H9 (cell line): ENCODE results near the gene UGT2A3. TPM values are rescaled to one million over a fixed set of nuclear protein-coding genes. Genes with fewer than 3 reads are reported as not detected.

Source experiments
- DNase-seq: peaks from one replicate; pipeline ENCODE4 v3.0.0-alpha.2; 2017
- H2AFZ ChIP-seq: one replicate; pipeline ENCODE4 v1.6.1; 2013; ENCODE audit warnings: mild to moderate bottlenecking, low read length, control low read depth, moderate library complexity
- H2AK5ac ChIP-seq: 2 replicates; pipeline ENCODE4 v1.6.1; 2013; ENCODE audit warnings: low read length, control low read depth, mixed read lengths; ENCODE audit not compliant: insufficient read length
- H2BK120ac ChIP-seq: one replicate; pipeline ENCODE4 v1.6.1; 2013; ENCODE audit warnings: low read depth, mild to moderate bottlenecking, low read length, control low read depth, inconsistent platforms; ENCODE audit not compliant: poor library complexity, severe bottlenecking
- H2BK12ac ChIP-seq: 2 replicates; pipeline ENCODE4 v1.6.1; 2013; ENCODE audit warnings: low read length, control low read depth, mixed read lengths, low read depth; ENCODE audit not compliant: insufficient read length
- H2BK15ac ChIP-seq: 2 replicates; pipeline ENCODE4 v1.6.1; 2013; ENCODE audit warnings: low read depth, low read length, control low read depth
- H2BK20ac ChIP-seq: one replicate; pipeline ENCODE4 v1.6.1; 2013; ENCODE audit warnings: low read depth, mild to moderate bottlenecking, low read length, control low read depth, inconsistent platforms; ENCODE audit not compliant: poor library complexity, severe bottlenecking
- H2BK5ac ChIP-seq: 2 replicates; pipeline ENCODE4 v1.6.1; 2013; ENCODE audit warnings: low read length, control low read depth, mixed read lengths; ENCODE audit not compliant: insufficient read length
- H3K14ac ChIP-seq: 2 replicates; pipeline ENCODE4 v1.6.1; 2013; ENCODE audit warnings: low read length, control low read depth; ENCODE audit not compliant: insufficient read depth
- H3K18ac ChIP-seq: 2 replicates; pipeline ENCODE4 v1.6.1; 2013; ENCODE audit warnings: low read depth, mild to moderate bottlenecking, mixed read lengths, low read length, control low read depth; ENCODE audit not compliant: insufficient read length
- H3K23ac ChIP-seq: 2 replicates; pipeline ENCODE4 v1.6.1; 2013; ENCODE audit warnings: low read length, control low read depth, mixed read lengths, low read depth; ENCODE audit not compliant: insufficient read length
- H3K23me2 ChIP-seq: 2 replicates; pipeline ENCODE4 v1.6.1; 2013; ENCODE audit warnings: low read depth, mild to moderate bottlenecking, mixed read lengths, low read length, control low read depth; ENCODE audit not compliant: insufficient read length, poor library complexity, severe bottlenecking
- H3K27ac ChIP-seq: 2 replicates; pipeline ENCODE4 v1.5.1; 2013; ENCODE audit warnings: low read length, control low read depth, mixed read lengths, low read depth; ENCODE audit not compliant: insufficient read length
- H3K27me3 ChIP-seq: 2 replicates; pipeline ENCODE4 v1.6.1; 2013; ENCODE audit warnings: low read length, control low read depth, inconsistent platforms; ENCODE audit not compliant: insufficient read depth
- H3K4ac ChIP-seq: 2 replicates; pipeline ENCODE4 v1.6.1; 2013; ENCODE audit warnings: low read depth, mild to moderate bottlenecking, control low read depth, inconsistent platforms, low read length, moderate library complexity
- H3K4me1 ChIP-seq: 2 replicates; pipeline ENCODE4 v1.6.1; 2013; ENCODE audit warnings: low read length, control low read depth, inconsistent platforms; ENCODE audit not compliant: insufficient read depth
- H3K4me2 ChIP-seq: 2 replicates; pipeline ENCODE4 v1.6.1; 2013; ENCODE audit warnings: low read length, control low read depth, mixed read lengths; ENCODE audit not compliant: insufficient read length, insufficient read depth
- H3K56ac ChIP-seq: 2 replicates; pipeline ENCODE4 v1.6.1; 2013; ENCODE audit warnings: low read depth, mild to moderate bottlenecking, mixed read lengths, low read length, control low read depth; ENCODE audit not compliant: insufficient read length
- H3K79me1 ChIP-seq: 2 replicates; pipeline ENCODE4 v1.6.1; 2013; ENCODE audit warnings: low read depth, mild to moderate bottlenecking, moderate library complexity, low read length, control low read depth, inconsistent platforms; ENCODE audit not compliant: insufficient read depth, poor library complexity, severe bottlenecking
- H3K79me2 ChIP-seq: 2 replicates; pipeline ENCODE4 v1.6.1; 2013; ENCODE audit warnings: low read length, control low read depth, inconsistent platforms; ENCODE audit not compliant: insufficient read depth
- H3K9ac ChIP-seq: 2 replicates; pipeline ENCODE4 v1.6.1; 2013; ENCODE audit warnings: low read length, control low read depth, mixed read lengths; ENCODE audit not compliant: insufficient read length; ENCODE audit errors: extremely low read depth
- H3K9me3 ChIP-seq: one replicate; pipeline ENCODE4 v1.6.1; 2013; ENCODE audit warnings: low read depth, low read length, inconsistent platforms; ENCODE audit not compliant: control insufficient read depth
- H3T11ph ChIP-seq: one replicate; pipeline ENCODE4 v1.6.1; 2013; ENCODE audit warnings: mild to moderate bottlenecking, low read length, control low read depth, inconsistent platforms
- H4K20me1 ChIP-seq: one replicate; pipeline ENCODE4 v1.6.1; 2013; ENCODE audit not compliant: control insufficient read depth, insufficient read length, insufficient read depth
- H4K5ac ChIP-seq: 2 replicates; pipeline ENCODE4 v1.6.1; 2013; ENCODE audit warnings: low read depth, mild to moderate bottlenecking, mixed read lengths, low read length, control low read depth; ENCODE audit not compliant: insufficient read length
- H4K8ac ChIP-seq: replicated peaks from 2 replicates; pipeline ENCODE4 v1.6.1; 2013; ENCODE audit warnings: low read length, control low read depth, mixed read lengths, low read depth; ENCODE audit not compliant: insufficient read length
- H4K91ac ChIP-seq: 2 replicates; pipeline ENCODE4 v1.6.1; 2013; ENCODE audit warnings: low read depth, mild to moderate bottlenecking, moderate library complexity, mixed read lengths, low read length, control low read depth; ENCODE audit not compliant: insufficient read length
- H3K27ac Mint-ChIP-seq, 3 experiments: 2 replicates in 2 of 3; 3 replicates in 1 of 3; pipeline ENCODE4 v1.8.0; 2020 to 2021; ENCODE audit warnings: mixed read lengths in 3 of 3, mild to moderate bottlenecking in 1 of 3, moderate library complexity in 1 of 3
- H3K27me3 Mint-ChIP-seq: 2 replicates; pipeline ENCODE4 v1.8.0; 2021; ENCODE audit warnings: low read depth, mild to moderate bottlenecking, moderate library complexity, mixed read lengths
- H3K36me3 Mint-ChIP-seq, 3 experiments: 2 replicates in 2 of 3; 3 replicates in 1 of 3; pipeline ENCODE4 v1.8.0; 2020 to 2021; ENCODE audit warnings: low read depth in 3 of 3, mixed read lengths in 3 of 3; ENCODE audit not compliant: insufficient read depth in 1 of 3
- H3K4me1 Mint-ChIP-seq, 2 experiments: 2 replicates each; pipeline ENCODE4 v1.8.0; 2020; ENCODE audit warnings: mixed read lengths in 2 of 2
- H3K4me3 Mint-ChIP-seq, 2 experiments: 2 replicates in 1 of 2; 3 replicates in 1 of 2; pipeline ENCODE4 v1.8.0; 2020 to 2021; ENCODE audit warnings: mild to moderate bottlenecking in 2 of 2, mixed read lengths in 2 of 2, moderate library complexity in 1 of 2
- H3K9me3 Mint-ChIP-seq, 2 experiments: 2 replicates in 1 of 2; 3 replicates in 1 of 2; pipeline ENCODE4 v1.8.0; 2020; ENCODE audit warnings: mild to moderate bottlenecking in 2 of 2, mixed read lengths in 2 of 2, moderate library complexity in 1 of 2
- CTCF ChIP-seq: fragments of 200-600 bp; sonication (generic); conservative IDR thresholded peaks from 3 replicates; pipeline ENCODE4 v1.8.0; 2021; ENCODE audit warnings: antibody characterized with exemption, mild to moderate bottlenecking
- WGBS: extraction: QIAGEN DNeasy Blood & Tissue Kit; methylation state at CpG from one replicate; pipeline ENCODE4 v1.1.7; 2013; ENCODE audit warnings: missing lambda C conversion rate, low lambda C conversion rate, mixed read lengths; ENCODE audit not compliant: insufficient read length; ENCODE audit errors: extremely low coverage; 5-methylcytosine and 5-hydroxymethylcytosine counted together
- total RNA-seq: library from RNA; stranded (reverse); gene quantifications from 2 replicates; pipeline ENCODE4 v1.2.1, GENCODE V29; 2021

The UGT2A3 gene
- total RNA-seq, 1 experiment from 2014 or later: not detected

- Histone ChIP-seq H4K8ac (no peak overlapping the region), H4K5ac (no peak overlapping the region), H3K14ac (no peak overlapping the region), H3K9me3 (no peaks in the 10 kb centered on the region), H3K27me3 (no peaks in the 10 kb centered on the region), H2BK120ac (no peak overlapping the region), H2BK15ac (no peak overlapping the region), H3K79me2 (no peaks in the 10 kb centered on the region), H3K56ac (no peak overlapping the region), H3K4me2 (no peak overlapping the region), H4K91ac (no peak overlapping the region), H2BK5ac (no peak overlapping the region), H2AFZ (no peak overlapping the region), H2AK5ac (no peak overlapping the region), H2BK12ac (no peak overlapping the region), H3K23ac (no peak overlapping the region), H3K4me1 (no peaks in the 10 kb centered on the region), H3K18ac (no peak overlapping the region), H3K27ac (no peak overlapping the region), H4K20me1 (no peaks in the 10 kb centered on the region), H3K4ac (no peak overlapping the region), H2BK20ac (no peak overlapping the region), H3K79me1 (no peaks in the 10 kb centered on the region), H3K23me2 (no peaks in the 10 kb centered on the region), H3K9ac (no peak overlapping the region), H3T11ph (no peak overlapping the region)
- Mint-ChIP-seq H3K4me3 (no peak overlapping the region), H3K4me1 (no peaks in the 10 kb centered on the region), H3K27ac (no peak overlapping the region), H3K27me3 (no peaks in the 10 kb centered on the region), H3K9me3 (peaks cover 0 to 5% of the 10 kb centered on the region in 2 experiments; a peak in 3 of 5 replicates), H3K36me3 (no peaks in the 10 kb centered on the region)
- no peak for DNase-seq
- no peak for TF ChIP-seq CTCF
- WGBS: no CpG with 5 or more reads among the region's 3 CpGs
Measured at GRCh38 chr4:68997040-68997439, 45.4 kb upstream of the UGT2A3 start.
